GM11168 (cell line): ENCODE data around the gene CYFIP2.

ENCODE experiments used
- in situ Hi-C: fragments of 300-500 bp; cut with MboI; formaldehyde crosslinking; loops from one replicate; pipeline ENCODE4 v1.12.0; 2022; ENCODE audit warnings: low sequenced_read_pairs; ENCODE audit not compliant: unreplicated experiment

Gene CYFIP2

GRCh38 chr5:157308836-157309465 lies 43.0 kb downstream of the CYFIP2 start:
- in situ Hi-C loops: loop anchor here (5.0 to 10.0 kb wide), 2 partner anchors 52 to 164 kb away; partner anchors contain the start of gene MED7

GRCh38 chr5:157309796-157310195 lies 43.9 kb downstream of the CYFIP2 start:
- in situ Hi-C loops: loop anchor here (5.0 to 10.0 kb wide), 2 partner anchors 52 to 165 kb away; partner anchors contain the start of gene MED7

- in situ Hi-C loops: no loop called here
Measured at GRCh38 chr5:157311595-157311994, 45.7 kb downstream of the CYFIP2 start.

- in situ Hi-C loops: no loop called here
Measured at GRCh38 chr5:157312492-157312891, 46.6 kb downstream of the CYFIP2 start.

GRCh38 chr5:157322581-157322980 lies 56.7 kb downstream of the CYFIP2 start:
- in situ Hi-C loops: no loop called here

DNA sequence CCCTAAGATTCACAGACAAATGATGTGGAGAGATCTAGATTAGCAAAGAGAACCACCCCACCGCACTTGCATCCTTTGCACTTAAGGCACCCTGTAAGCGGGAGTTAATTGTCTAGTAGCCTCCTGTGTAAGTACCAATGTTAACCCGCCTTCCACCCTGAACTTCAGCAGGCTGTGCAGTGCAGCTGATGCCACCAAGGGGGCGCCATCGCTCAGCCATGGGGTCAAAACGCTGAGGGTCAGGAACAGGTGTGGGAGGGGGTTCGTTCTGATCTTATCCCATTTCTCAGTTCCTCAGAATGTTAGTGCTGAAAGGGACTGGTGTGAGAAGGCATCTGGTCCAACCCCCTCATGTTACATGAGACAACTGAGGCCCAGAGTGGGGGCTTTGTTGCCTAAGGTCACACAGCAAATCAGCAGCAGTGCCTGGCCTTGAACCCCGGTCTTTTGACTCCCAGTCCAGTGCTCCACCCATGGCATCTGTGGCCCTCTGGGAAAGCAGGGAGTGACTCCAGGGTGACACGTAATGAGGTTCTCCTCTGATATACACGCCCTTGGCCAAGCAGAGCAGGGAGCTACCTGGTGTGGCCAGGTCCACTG lies 57.3 kb downstream of the CYFIP2 start:
- in situ Hi-C loops: no loop called here

DNA sequence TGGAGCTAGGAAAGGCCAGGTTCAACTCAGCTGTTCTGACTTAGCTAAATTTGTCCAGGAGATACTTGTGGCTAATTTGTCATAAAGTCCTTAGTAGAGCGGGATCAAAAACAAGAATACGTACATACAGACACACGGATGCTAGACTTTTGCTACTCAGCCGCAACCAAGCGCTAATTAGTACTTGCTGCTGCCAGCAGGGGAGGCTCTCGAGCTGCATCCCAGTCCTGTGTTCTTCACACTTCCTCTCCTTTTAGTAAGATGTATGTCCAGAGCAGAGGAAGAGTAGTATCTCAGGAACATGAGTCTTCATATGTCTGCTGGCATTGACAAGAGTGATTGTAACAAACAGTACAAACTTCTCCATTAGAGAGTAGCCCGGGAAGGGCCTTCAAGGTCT lies 58.3 kb downstream of the CYFIP2 start:
- in situ Hi-C loops: no loop called here

- in situ Hi-C loops: no loop called here
Measured at GRCh38 chr5:157326440-157327005, 60.6 kb downstream of the CYFIP2 start.

DNA sequence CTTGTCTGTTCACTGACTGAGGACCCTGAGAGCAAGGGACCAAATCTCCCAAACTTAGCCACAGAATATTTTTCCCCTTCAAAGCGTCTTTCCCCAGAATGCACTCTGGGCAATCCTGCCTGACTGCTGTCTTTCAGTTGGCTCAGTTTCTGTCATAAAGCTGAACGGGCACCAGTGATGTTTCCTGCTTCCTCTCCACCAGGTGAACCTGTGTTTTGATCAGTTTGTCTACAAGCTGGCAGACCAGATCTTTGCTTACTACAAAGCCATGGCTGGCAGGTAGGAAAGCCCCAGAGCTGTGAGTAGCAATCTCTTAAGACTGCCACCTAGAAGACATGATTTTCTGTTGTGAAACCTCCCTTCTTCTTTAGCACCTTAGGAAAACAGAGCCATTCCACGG lies 61.8 kb downstream of the CYFIP2 start:
- in situ Hi-C loops: no loop called here

GRCh38 chr5:157328277-157328912 lies 62.5 kb downstream of the CYFIP2 start:
- in situ Hi-C loops: no loop called here

DNA sequence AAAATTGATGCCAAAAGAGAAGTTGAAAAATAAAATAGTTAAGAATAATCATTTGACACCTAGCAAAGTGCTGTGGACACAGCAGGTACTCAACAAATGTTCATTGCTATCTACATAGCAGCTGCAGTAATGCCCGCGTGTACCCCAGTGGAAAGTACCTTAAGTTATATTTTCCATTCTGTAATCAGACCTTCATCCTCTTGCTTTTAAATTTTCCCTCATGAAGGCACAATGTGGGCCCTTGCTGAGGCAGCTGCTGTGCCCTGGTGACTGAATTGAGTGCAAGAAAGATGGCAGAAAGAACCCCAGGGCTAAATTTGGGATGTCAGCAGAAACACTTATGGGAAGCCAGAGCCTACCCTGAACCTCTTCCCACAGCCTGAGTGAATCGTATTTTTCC lies 65.9 kb downstream of the CYFIP2 start:
- in situ Hi-C loops: no loop called here

GRCh38 chr5:157335534-157336422 lies 69.9 kb downstream of the CYFIP2 start:
- in situ Hi-C loops: no loop called here

DNA sequence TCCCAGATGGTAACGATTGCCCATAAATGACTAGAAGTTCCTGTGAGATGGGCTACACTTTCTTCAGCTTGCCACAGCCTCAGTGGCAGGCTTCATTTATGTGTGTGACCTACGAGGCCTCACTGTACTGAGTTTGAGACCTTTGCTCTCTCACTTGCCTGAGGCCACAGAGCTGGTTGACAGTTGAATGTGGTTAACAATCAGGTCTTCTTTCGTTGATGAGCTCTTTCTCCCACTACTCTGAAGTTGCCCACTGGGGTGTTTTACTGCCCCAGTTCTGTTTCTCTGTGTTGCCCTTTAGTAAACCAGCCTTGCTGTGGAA lies 70.5 kb downstream of the CYFIP2 start:
- in situ Hi-C loops: no loop called here

GRCh38 chr5:157339409-157339808 lies 73.5 kb downstream of the CYFIP2 start:
- in situ Hi-C loops: no loop called here

GRCh38 chr5:157342822-157343402 lies 77.0 kb downstream of the CYFIP2 start:
- in situ Hi-C loops: no loop called here

DNA sequence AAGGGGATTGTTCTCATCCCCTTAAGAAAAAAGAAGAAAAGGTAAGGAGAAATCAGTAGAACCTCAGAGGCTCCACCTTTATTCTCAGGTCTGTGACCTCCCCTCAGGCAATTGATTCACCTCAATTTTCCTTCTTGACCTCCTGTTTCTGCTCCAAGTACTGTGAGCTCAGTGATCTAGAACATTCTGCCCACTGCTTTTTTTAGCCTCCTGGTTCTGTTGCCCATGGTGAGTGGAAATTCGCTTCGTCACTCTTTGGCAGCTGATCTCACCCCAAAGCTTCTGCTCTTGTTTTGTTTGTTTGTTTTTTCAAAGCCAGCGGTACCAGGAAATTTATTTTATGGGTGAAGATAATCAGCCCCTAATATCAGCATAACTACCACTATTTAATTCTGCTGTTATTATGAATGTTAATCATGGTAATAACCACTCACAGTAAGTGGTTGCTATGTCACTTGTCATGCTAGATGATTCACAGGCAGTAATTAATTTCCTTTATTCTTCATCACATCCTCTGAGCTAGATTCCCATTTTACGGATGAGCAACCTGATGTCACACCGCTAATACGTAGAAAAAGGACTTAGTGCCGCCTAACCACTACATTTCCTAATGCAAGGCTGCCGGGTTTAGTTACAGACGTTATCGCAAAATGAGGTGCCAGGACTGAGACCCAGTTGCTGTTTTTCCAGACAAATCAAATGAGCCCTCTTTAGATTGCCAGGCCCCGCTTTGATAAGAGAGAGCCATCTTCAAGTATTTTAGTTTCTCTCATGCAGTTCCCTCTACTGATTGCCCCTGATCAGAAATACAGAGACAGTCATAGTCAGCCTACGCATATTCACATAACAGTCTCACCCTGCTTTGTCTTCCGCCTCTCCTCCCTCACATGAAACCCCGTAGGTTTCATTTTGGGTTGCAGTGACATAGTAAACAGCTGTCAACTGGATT lies 78.2 kb downstream of the CYFIP2 start:
- in situ Hi-C loops: no loop called here

GRCh38 chr5:157345067-157345466 lies 79.1 kb downstream of the CYFIP2 start:
- in situ Hi-C loops: no loop called here

GRCh38 chr5:157345485-157345884 lies 79.6 kb downstream of the CYFIP2 start:
- in situ Hi-C loops: no loop called here
